Measurements from ENCODE around the gene LRRC10B. TPM values are rescaled to one million over a fixed set of nuclear protein-coding genes. Genes with fewer than 3 reads are reported as not detected.

The LRRC10B gene
- total RNA-seq (2022; extraction: Qiagen RNA extraction; ENCODE audit: low read depth), result 0.09 to 0.21 TPM (median 0.17 TPM) in 5 replicates

DNA sequence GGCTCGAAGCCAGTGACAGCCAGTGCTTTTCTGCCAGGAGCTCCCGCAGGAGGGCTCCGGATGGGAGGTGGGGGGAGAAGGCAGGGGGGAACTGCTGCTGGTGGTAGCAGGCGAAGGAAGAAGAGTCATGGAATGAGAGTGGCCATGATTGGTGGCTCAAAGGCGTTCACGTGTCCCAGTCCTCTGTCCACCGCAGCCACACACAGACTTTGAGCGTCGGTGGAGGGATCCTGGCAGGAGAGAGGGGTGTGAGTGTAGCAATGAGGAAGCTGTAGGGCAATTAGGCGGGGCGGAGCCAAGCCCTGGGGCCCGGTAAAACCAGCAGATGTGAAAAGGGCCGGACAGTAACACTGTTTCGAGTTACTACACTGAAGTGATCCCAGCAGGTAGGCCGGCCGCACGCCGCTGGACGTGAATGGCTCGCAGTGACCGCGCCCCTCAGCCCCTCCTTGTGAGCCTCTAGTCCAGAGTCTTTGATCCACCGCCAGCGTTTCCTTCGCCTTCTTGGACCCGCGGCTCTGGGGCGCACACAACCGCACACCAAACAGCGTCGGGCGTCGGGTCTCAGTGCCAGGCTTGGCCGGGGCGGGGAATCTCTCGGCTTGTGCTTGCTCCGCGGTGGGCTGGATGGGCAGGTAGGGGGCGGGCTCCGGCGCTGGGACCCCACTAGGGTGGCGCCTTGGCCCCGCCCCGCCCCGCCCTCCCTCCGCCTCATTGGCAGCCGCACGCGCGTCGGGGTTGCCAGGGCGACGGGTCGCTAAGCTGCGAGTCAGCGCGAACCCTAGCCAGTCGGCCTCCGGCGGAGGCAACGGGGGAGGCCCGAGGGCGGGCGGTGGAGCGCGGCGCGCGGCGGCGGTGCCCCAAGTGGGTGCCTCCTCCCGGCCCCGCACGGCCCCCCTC is at the start of gene LRRC10B:
LRRC10B (plus strand) TSS at position 788 of the 900 bp plus-strand sequence. CDS start 250 bp downstream, outside the sequence.

Other genes starting within 250 kb of the LRRC10B start
- gene VWCE, start 213.4 kb upstream of the LRRC10B start, total RNA-seq (2022; extraction: Qiagen RNA extraction; ENCODE audit: low read depth), result 0.61 to 0.90 TPM (median 0.68 TPM) in 5 replicates
- 162 to 166 TPM (median 163 TPM) in 5 replicates for gene DDB1, start 175.6 kb upstream of the LRRC10B start, total RNA-seq (2022; extraction: Qiagen RNA extraction; ENCODE audit: low read depth)
- gene TKFC, start 175.5 kb upstream of the LRRC10B start, total RNA-seq (2022; extraction: Qiagen RNA extraction; ENCODE audit: low read depth), result 36.9 to 79.4 TPM (median 69.0 TPM) in 5 replicates
- 33.9 to 46.9 TPM (median 45.0 TPM) in 5 replicates for gene CYB561A3, start 146.9 kb upstream of the LRRC10B start, total RNA-seq (2022; extraction: Qiagen RNA extraction; ENCODE audit: low read depth)
- 83.9 to 99.4 TPM (median 94.0 TPM) in 5 replicates for gene TMEM138, start 146.4 kb upstream of the LRRC10B start, total RNA-seq (2022; extraction: Qiagen RNA extraction; ENCODE audit: low read depth)
- gene TMEM216, start 116.2 kb upstream of the LRRC10B start, total RNA-seq (2022; extraction: Qiagen RNA extraction; ENCODE audit: low read depth), result 16.2 to 18.2 TPM (median 17.1 TPM) in 5 replicates
- 63.0 to 74.3 TPM (median 72.0 TPM) in 5 replicates for gene CPSF7, start 78.8 kb upstream of the LRRC10B start, total RNA-seq (2022; extraction: Qiagen RNA extraction; ENCODE audit: low read depth)
- 40.7 to 52.2 TPM (median 44.8 TPM) in 5 replicates for gene SDHAF2, start 78.6 kb upstream of the LRRC10B start, total RNA-seq (2022; extraction: Qiagen RNA extraction; ENCODE audit: low read depth)
- gene SYT7, start 72.3 kb downstream of the LRRC10B start, total RNA-seq (2022; extraction: Qiagen RNA extraction; ENCODE audit: low read depth), result 0.96 to 2.0 TPM (median 1.5 TPM) in 5 replicates
- gene DAGLA, start 171.6 kb downstream of the LRRC10B start, total RNA-seq (2022; extraction: Qiagen RNA extraction; ENCODE audit: low read depth), result 5.1 to 8.2 TPM (median 7.1 TPM) in 5 replicates
- 15.9 to 22.9 TPM (median 20.8 TPM) in 5 replicates for gene MYRF, start 243.9 kb downstream of the LRRC10B start, total RNA-seq (2022; extraction: Qiagen RNA extraction; ENCODE audit: low read depth)